GM19099 (cell line): ENCODE measurements around the gene GRWD1.
A peak's percentile ranks its signal among the peaks of the same experiment; 100 is the strongest.

Source experiments
- POLR2A ChIP-seq: IDR thresholded peaks from 3 replicates; pipeline ENCODE4 v1.6.1; 2011; ENCODE audit warnings: low read depth; ENCODE audit not compliant: insufficient read length; ENCODE audit errors: extremely low read depth

Gene GRWD1

DNA sequence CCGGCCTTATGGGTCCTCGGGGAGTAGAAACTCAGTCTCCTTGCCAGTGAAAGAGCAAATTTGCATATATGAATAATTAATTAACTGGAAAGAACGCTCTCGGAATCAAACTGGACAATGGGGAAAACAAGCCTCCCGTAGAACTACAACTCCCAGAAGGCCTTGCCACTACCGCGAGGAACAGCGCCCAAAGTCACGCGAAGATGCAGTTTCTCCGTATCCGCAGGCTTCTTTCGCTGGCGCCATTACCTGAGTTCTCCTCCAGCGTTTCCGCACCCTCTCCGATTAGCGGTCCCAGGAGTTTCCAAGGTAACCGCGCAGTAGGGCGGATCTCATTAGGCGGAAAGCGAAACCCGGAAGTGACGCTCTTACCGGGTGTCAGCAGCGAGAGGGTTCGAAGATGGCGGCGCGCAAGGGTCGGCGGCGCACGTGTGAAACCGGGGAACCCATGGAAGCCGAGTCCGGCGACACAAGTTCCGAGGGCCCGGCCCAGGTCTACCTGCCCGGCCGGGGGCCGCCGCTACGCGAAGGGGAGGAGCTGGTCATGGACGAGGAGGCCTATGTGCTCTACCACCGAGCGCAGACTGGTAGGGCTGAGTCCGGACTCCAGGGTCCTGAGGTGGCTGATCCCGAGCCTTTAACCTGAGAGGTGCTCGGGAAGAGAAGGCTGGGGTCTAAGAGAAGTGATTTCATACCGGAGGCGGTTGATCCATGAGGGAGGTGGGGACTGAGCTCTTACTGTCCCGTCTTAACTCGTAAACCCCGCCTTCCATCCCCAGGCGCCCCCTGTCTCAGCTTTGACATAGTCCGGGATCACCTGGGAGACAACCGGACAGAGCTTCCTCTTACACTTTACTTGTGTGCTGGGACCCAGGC is at the start of gene GRWD1:
Gene GRWD1, plus strand, starts transcription at position 378 of the 876 bp plus-strand sequence. Its CDS starts 23 bp downstream, at position 401.
- TF ChIP-seq POLR2A, result peak; percentile 86

DNA sequence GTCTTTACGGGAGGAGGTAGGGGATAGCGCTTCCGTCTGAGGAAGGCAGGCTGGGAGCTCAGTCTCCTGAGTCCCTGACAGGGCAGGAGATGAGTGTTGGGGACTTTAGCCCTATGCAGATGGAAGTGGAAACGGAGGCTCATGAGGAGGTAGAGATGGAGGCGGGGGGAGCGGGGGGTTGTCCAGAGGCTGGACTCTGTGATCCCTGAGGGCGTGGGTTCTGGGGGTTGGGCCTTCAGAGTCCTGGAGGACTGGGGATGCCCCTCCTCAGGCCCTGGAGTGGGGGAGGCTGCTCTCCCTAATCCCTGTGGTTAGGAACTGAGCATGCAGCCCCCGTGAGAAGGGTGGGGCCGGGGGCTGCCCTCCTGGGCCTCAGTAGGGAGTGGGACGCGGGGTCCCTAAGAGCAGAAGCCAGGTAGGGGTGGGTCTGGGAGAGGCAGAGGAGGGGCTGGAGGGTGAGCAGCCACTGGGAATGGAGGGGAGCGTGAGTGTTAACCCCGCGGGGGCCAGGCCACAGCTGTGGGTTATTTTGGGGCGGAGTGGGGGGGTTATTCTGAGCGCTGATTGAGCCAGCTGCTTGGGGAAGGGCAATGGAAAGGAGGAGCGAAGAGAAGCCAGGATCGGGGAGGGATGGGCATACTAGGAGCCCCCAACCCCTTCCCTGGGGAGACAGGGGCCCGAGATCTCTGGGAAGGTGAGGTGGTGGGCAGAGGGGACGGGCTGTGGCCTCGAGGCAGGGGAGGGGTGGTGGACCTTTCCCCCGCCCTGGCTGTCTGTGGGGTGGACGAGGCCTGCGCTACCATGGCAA is 49.6 kb upstream of the GRWD1 start:
- TF ChIP-seq POLR2A, result no peak

DNA sequence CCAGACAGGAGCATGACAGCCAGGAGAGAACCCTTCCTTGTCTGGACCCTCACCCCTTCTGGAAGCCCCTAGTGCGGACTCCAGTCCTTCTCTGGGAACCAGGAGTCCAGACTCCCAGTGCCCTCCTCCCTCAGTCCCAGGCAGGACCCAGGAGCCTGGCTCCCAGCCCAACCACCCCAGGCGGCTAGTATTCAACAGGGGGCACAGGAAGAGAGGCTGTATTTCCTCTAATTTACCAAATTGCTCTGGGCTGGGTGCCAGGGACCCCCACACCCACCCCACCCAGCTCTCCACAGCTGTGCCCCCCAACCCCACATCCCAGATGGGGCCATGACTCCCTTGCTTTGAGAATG is 49.0 kb upstream of the GRWD1 start:
- no peak for TF ChIP-seq POLR2A

DNA sequence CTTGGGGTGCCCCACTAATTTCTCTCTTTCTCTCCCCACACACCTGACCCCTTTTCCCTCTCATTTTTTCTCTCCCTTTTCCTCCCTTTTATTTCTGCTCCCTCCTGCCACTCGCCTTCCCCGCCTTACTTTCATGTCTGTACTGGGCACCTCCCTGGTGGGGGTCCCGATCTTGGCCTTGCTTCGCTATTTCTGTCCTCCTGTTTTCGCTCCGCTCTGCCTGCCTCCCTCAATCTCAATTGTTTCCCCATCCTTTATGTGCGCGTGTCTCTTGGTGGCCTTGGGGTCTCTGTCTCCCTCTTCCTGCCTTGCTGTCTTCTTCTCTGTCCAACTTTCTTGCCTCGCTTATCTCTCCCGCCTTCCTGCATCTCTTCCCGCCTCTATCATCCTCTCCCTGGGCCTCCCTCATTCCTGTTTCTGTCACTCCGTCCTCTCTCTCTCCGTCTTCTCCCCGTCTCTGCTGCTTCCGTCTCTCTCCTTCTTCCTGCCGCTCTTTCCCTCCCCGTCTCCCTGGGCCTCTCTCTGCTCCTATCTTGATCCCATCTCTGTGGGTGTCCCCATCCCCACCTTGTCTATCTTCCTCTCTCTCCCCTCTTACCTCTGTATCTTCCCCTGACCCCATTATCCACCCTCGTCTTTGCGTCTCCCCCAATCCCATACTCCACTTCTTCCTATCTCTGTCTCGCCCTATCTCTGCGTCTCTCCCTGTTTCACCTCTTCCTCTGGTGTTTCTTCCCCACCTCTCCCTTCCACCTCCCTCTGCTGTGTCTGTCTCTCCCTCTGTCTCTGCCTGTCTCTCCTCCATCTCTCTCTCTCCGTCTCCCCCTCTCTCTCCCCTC is 48.3 kb upstream of the GRWD1 start:
- no peak for TF ChIP-seq POLR2A

DNA sequence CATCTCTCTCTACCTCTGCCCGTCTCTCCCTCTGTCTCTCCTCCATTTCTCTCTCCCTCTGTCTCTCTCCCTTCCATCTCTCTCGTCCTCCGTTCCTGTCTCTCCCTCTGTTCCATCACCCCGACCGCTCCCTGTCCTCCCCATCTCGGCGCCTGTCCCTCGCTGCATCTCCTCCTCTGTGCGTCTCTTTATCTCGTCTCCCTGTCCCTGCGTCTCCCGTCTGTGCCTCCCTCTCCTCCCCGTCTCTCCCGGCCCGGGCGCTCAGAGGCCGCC is 47.7 kb upstream of the GRWD1 start:
- TF ChIP-seq POLR2A, result no peak

DNA sequence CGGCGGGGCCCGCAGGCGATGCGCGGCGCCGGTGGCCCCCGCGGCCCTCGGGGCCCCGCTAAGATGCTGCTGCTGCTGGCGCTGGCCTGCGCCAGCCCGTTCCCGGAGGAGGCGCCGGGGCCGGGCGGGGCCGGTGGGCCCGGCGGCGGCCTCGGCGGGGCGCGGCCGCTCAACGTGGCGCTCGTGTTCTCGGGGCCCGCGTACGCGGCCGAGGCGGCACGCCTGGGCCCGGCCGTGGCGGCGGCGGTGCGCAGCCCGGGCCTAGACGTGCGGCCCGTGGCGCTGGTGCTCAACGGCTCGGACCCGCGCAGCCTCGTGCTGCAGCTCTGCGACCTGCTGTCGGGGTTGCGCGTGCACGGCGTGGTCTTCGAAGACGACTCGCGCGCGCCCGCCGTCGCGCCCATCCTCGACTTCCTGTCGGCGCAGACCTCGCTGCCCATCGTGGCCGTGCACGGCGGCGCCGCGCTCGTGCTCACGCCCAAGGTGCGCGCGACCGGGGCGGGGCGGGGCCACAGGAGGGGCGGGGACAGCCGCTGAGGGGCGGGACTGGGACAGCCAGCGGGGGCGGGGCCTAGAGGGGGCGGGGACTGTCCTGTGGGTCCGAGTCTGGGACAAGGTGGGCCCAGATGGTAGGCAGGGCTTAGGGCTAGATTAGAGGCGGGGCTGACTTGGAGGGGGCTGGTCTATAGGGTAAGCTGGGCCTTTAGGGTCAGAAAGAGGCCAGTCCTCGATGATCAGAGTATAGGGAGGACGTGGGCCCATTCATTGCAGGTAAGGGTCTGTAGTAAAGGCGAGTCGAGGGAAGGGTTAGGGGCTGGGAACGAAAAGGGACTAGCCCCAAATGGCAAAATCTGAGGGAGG is 47.2 kb upstream of the GRWD1 start:
- peak; percentile 73 for TF ChIP-seq POLR2A

DNA sequence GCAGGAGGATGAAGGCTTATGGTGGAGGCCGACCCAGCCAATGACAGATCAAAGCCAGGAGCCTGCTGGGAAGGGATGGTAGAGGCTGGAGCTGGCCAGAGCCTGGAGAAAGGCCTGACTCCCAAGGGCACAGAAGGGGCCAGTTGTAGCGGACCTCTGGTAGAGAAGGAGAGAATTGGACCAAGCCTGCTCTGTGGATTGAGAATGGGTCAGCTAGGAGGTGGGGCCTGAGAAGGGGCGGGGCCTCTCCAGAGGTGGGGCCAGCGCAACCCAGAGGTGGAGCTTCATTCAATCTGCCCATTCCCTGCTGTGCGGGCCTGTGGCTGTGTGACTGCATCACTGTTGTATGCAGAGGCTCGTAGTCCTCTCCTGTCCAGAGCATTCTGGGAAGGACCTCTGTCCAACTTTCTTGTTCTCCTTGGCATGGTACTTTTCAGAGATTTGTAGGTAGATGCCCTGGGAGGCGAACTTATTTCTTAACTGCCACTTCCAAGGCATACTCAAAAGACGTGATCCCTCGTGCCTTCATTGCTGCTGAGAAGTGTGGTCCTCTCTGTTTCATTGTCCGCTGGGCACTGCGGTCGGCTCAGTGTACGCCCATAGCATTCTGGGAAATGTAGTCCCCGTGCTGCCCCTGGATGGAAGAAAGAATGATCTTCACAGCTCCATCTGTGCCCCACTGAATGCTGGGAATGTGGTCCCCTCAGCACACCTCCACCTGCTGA is 45.6 kb upstream of the GRWD1 start:
- TF ChIP-seq POLR2A, result no peak

DNA sequence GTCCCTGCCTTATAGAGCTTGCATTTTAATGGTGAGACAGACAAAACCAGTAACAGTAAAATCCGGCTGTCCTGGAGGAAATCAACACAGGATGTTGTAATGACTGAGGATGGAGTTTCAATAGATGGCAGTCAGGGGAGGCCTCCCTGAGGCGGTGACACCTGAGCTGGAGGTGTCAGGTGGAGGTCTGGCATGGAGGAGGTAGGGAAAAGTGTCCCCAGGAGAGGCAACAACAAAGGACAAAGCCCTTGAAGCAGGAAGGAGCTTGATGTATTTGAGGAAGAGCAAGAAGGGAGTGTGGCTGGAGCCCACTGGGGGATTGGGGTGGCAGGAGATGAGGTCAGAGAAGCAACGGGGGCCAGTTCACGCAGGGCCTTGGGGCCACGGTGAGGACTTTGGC is 44.5 kb upstream of the GRWD1 start:
- no peak for TF ChIP-seq POLR2A

DNA sequence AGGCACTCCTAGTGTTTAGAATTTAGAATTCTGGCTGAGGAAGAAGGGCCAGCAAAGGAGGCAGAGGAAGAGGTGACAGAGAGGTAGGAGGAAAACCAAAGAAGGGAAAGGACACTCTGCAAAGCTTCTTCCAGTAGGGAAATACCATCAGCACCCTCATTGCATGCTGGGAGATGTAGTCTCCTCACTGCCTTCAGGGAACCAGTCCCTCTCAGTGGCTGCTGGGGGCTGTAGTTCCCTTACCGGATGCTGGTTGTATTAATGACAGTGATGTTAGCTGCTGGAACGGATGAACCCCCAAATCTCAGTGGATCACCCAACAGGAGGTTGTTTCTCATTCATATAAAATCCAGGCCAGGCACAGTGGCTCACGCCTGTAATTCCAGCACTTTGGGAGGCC is 42.2 kb upstream of the GRWD1 start:
- no peak for TF ChIP-seq POLR2A

DNA sequence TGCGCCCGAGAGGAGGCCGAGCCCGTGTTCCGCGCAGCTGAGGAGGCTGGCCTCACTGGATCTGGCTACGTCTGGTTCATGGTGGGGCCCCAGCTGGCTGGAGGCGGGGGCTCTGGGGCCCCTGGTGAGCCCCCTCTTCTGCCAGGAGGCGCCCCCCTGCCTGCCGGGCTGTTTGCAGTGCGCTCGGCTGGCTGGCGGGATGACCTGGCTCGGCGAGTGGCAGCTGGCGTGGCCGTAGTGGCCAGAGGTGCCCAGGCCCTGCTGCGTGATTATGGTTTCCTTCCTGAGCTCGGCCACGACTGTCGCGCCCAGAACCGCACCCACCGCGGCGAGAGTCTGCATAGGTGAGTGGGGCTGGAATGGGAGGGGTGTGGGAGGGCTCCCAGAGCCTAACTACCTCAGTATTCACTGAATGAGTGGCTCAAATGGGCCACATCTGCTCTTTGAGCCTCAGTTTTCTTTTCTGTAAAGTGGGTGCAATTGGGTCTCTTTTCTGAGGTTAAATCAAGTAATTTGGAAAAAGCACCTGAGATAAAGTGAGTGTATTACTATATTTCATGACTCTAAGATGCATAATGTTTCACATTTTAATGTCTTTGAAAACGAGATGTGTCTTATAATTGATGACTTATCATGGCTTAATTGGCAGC is 40.6 kb upstream of the GRWD1 start:
- TF ChIP-seq POLR2A, result no peak

DNA sequence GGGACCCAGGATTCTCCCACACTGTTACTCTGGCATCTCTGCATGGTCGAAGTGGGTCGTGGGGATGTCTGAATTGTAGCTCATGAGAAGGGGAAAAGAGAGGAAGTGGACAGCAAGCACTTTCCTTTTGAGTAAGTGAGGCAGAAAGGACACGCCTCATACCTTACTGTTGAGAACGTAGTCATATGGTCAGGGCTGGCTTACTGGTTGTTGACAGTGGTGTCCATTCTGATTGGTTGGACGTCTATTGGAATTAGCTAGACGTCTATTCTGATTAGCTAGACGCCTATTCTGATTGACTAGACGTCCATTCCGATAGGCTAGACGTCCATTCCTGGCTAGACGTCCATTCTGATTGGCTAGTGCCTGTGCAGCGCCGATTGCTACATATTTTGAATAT is 39.9 kb upstream of the GRWD1 start:
- no peak for TF ChIP-seq POLR2A

DNA sequence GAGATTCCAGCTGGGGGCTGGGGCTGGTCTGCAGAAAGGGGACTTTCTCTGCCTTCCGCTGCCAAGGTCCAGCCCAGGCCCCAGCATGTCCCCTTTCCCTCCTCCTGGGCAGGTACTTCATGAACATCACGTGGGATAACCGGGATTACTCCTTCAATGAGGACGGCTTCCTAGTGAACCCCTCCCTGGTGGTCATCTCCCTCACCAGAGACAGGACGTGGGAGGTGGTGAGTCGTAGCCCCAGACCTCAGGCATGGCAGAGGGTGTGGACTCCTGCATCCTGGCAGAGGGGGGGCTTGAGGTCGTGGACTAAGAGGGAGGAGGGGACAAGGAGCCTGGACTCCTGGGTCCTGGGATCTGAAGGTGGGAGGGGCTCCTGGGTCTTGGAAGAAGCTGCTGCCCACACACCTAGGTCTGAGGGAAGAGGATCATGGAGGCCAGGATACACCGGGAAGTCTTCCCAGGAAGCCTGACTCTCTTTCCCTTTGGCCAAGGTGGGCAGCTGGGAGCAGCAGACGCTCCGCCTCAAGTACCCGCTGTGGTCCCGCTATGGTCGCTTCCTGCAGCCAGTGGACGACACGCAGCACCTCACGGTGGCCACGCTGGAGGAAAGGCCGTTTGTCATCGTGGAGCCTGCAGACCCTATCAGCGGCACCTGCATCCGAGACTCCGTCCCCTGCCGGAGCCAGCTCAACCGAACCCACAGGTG is 31.8 kb upstream of the GRWD1 start:
- no peak for TF ChIP-seq POLR2A

DNA sequence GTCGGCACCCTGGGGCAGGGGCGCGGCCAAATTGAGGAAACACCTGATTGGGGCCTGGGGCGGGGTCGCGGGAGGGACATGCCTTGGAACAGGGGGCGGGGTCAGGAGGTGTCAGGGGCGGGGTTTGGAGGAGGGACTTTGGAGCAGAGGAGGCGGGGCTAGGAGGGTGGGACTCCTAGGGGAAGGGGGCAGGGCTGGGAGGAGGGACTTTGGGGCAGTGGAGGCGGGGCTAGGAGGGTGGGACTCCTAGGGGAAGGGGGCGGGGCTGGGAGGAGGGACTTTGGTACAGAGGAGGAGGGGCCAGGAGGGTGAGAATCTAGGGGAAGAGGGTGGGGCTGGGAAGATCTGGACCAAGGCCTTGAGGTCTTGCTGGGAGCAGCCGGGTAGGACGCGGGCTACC is 30.4 kb upstream of the GRWD1 start:
- no peak for TF ChIP-seq POLR2A

DNA sequence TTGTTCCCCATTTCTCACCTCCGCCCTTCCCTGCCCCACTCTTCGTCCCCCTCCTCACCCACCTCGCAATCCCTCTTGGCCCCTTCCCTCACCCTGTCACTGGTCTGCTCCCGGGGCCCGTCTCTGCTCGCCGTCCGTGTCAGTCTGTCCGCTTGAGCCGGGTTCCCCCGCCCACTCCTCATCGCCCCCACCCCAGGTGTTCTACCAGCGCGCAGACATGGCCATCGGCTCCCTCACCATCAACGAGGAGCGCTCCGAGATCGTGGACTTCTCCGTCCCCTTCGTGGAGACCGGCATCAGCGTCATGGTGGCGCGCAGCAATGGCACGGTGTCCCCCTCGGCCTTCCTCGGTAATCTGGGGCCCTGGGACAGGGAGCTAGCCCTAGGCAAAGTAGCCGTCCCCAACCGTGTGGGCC is 30.0 kb upstream of the GRWD1 start:
- no peak for TF ChIP-seq POLR2A
